Measurements from ENCODE around the gene GMPR2.

GRCh38 chr14:24189059-24189375, 43.7 kb upstream of the GMPR2 start:
- TF ChIP-seq POLR2AphosphoS5 (IDR thresholded peaks at IDR 0.05; ENCODE audit: insufficient read depth in 1 of 2, low read depth in 1 of 2): no peak
- no peak for TF ChIP-seq CTCF (IDR thresholded peaks at IDR 0.05)
- TF ChIP-seq POLR2A (IDR thresholded peaks at IDR 0.05): no peak
